Adipocyte (in vitro differentiated cells): ENCODE results near the gene SIN3B.

ENCODE experiments used
- DNase-seq: peaks from one replicate; pipeline ENCODE4 v3.0.0-alpha.2; 2015; ENCODE audit warnings: low read depth
- H3K27me3 ChIP-seq: replicated peaks from 2 replicates; pipeline ENCODE4 v1.7.0; 2013; ENCODE audit warnings: mild to moderate bottlenecking, low read length, moderate library complexity; ENCODE audit not compliant: control insufficient read depth, insufficient read depth
- H3K36me3 ChIP-seq: 2 replicates; pipeline ENCODE4 v1.7.0; 2013; ENCODE audit warnings: low read length, mild to moderate bottlenecking, moderate library complexity; ENCODE audit not compliant: control insufficient read depth, insufficient read depth, severe bottlenecking
- H3K4me1 ChIP-seq: 2 replicates; pipeline ENCODE4 v1.7.0; 2013; ENCODE audit warnings: mild to moderate bottlenecking, low read length, moderate library complexity; ENCODE audit not compliant: control insufficient read depth, insufficient read depth
- H3K4me3 ChIP-seq: 2 replicates; pipeline ENCODE4 v1.7.0; 2013; ENCODE audit warnings: mild to moderate bottlenecking, low read length, moderate library complexity
- H3K9ac ChIP-seq: 2 replicates; pipeline ENCODE4 v1.7.0; 2013; ENCODE audit warnings: mild to moderate bottlenecking, low read length, moderate library complexity
- H3K9me3 ChIP-seq: 2 replicates; pipeline ENCODE4 v1.7.0; 2013; ENCODE audit warnings: mild to moderate bottlenecking, low read length, moderate library complexity; ENCODE audit not compliant: control insufficient read depth

SIN3B gene

GRCh38 chr19:16891696-16892382 lies 62.6 kb downstream of the SIN3B start:
- H3K4me3 ChIP-seq = no peak overlapping the region
- peaks cover 23% of the 10 kb centered on the region for H3K27me3 ChIP-seq
- no peaks in the 10 kb centered on the region for H3K36me3 ChIP-seq
- no peak for DNase-seq
- no peak overlapping the region for H3K9ac ChIP-seq
- H3K4me1 ChIP-seq = peaks cover 5% of the 10 kb centered on the region
- H3K9me3 ChIP-seq = no peaks in the 10 kb centered on the region

- Histone ChIP-seq H3K36me3 (no peaks in the 10 kb centered on the region), H3K9ac (no peak overlapping the region), H3K4me3 (no peak overlapping the region), H3K4me1 (peaks cover 5% of the 10 kb centered on the region), H3K9me3 (no peaks in the 10 kb centered on the region), H3K27me3 (peaks cover 23% of the 10 kb centered on the region)
- DNase-seq = no peak
These were observed 63.2 kb downstream of the SIN3B start for GRCh38 chr19:16892436-16892835.

GRCh38 chr19:16892868-16893685 lies 63.9 kb downstream of the SIN3B start:
- DNase-seq = no peak
- Histone ChIP-seq H3K27me3 (peaks cover 23% of the 10 kb centered on the region), H3K4me3 (no peak overlapping the region), H3K36me3 (no peaks in the 10 kb centered on the region), H3K9ac (no peak overlapping the region), H3K4me1 (peaks cover 5% of the 10 kb centered on the region), H3K9me3 (no peaks in the 10 kb centered on the region)

- Histone ChIP-seq H3K27me3 (peaks cover 23% of the 10 kb centered on the region), H3K9ac (no peak overlapping the region), H3K36me3 (no peaks in the 10 kb centered on the region), H3K9me3 (no peaks in the 10 kb centered on the region), H3K4me1 (peaks cover 5% of the 10 kb centered on the region), H3K4me3 (no peak overlapping the region)
- no peak for DNase-seq
These were observed 64.4 kb downstream of the SIN3B start for GRCh38 chr19:16893686-16893989.

- no peaks in the 10 kb centered on the region for H3K36me3 ChIP-seq
- no peaks in the 10 kb centered on the region for H3K9me3 ChIP-seq
- H3K9ac ChIP-seq = no peak overlapping the region
- no peak for DNase-seq
- no peak overlapping the region for H3K4me3 ChIP-seq
- H3K27me3 ChIP-seq = peaks cover 22% of the 10 kb centered on the region
- peaks cover 5% of the 10 kb centered on the region for H3K4me1 ChIP-seq
These were observed 64.9 kb downstream of the SIN3B start for GRCh38 chr19:16894080-16894479.

- peak; percentile 38 for DNase-seq
- Histone ChIP-seq H3K9ac (no peak overlapping the region), H3K4me3 (no peak overlapping the region), H3K36me3 (no peaks in the 10 kb centered on the region), H3K27me3 (peaks cover 18% of the 10 kb centered on the region), H3K4me1 (peaks cover 5% of the 10 kb centered on the region), H3K9me3 (no peaks in the 10 kb centered on the region)
These were observed 66.4 kb downstream of the SIN3B start for GRCh38 chr19:16895467-16896145.

GRCh38 chr19:16896146-16897028 lies 67.2 kb downstream of the SIN3B start:
- Histone ChIP-seq H3K9me3 (no peaks in the 10 kb centered on the region), H3K36me3 (no peaks in the 10 kb centered on the region), H3K27me3 (peaks cover 19% of the 10 kb centered on the region), H3K4me1 (peaks cover 5% of the 10 kb centered on the region), H3K4me3 (peak overlapping the region; percentile 64), H3K9ac (no peak overlapping the region)
- peak; percentile 12 for DNase-seq

GRCh38 chr19:16897029-16897855 lies 68.0 kb downstream of the SIN3B start:
- peak; percentile 96 for DNase-seq

GRCh38 chr19:16897856-16898161 lies 68.6 kb downstream of the SIN3B start:
- DNase-seq = no peak
- peaks cover 5% of the 10 kb centered on the region for H3K4me1 ChIP-seq
- no peaks in the 10 kb centered on the region for H3K9me3 ChIP-seq

More at GRCh38 chr19:16897029-16897855, 68.0 kb downstream of the SIN3B start:
- H3K4me1 ChIP-seq = peaks cover 5% of the 10 kb centered on the region
- peak overlapping the region; percentile 10 for H3K9ac ChIP-seq
- no peaks in the 10 kb centered on the region for H3K9me3 ChIP-seq
- H3K27me3 ChIP-seq = peaks cover 22% of the 10 kb centered on the region
- peak overlapping the region; percentile 61 for H3K4me3 ChIP-seq
- H3K36me3 ChIP-seq = no peaks in the 10 kb centered on the region

GRCh38 chr19:16898361-16899015 lies 69.3 kb downstream of the SIN3B start:
- no peaks in the 10 kb centered on the region for H3K36me3 ChIP-seq
- H3K27me3 ChIP-seq = peaks cover 24% of the 10 kb centered on the region
- no peak overlapping the region for H3K9ac ChIP-seq
- no peak overlapping the region for H3K4me3 ChIP-seq
- no peaks in the 10 kb centered on the region for H3K9me3 ChIP-seq
- H3K4me1 ChIP-seq = peaks cover 5% of the 10 kb centered on the region
- DNase-seq = no peak

More at GRCh38 chr19:16897856-16898161, 68.6 kb downstream of the SIN3B start:
- peak overlapping the region; percentile 10 for H3K9ac ChIP-seq
- H3K27me3 ChIP-seq = peaks cover 18% of the 10 kb centered on the region
- no peaks in the 10 kb centered on the region for H3K36me3 ChIP-seq
- peak overlapping the region; percentile 61 for H3K4me3 ChIP-seq
